Activated naive CD4-positive, alpha-beta T cell treated with anti-CD3 and anti-CD28 coated beads, Interleukin-2, amount 10 ng/mL, durations not matched to agents 7 days and 5 days (primary cell): ENCODE results near the gene SPSB3.

Experiments
- CTCF ChIA-PET: fragments of 350-600 bp; sonication (Branson Sonifier 250); formaldehyde crosslinking; loops from one replicate; lab custom pipeline; 2021; ENCODE audit warnings: antibody characterized with exemption; lab: Charles Lee
- DNase-seq: peaks from one replicate; pipeline ENCODE4 v3.0.0-alpha.2; 2020
- H3K27ac Mint-ChIP-seq: one replicate; pipeline ENCODE4 v1.8.0; 2021; ENCODE audit warnings: mild to moderate bottlenecking, moderate library complexity, mixed read lengths
- H3K27me3 Mint-ChIP-seq: one replicate; pipeline ENCODE4 v1.8.0; 2021; ENCODE audit warnings: mild to moderate bottlenecking, mixed read lengths
- H3K36me3 Mint-ChIP-seq: one replicate; pipeline ENCODE4 v1.8.0; 2021; ENCODE audit warnings: mixed read lengths
- H3K4me1 Mint-ChIP-seq: one replicate; pipeline ENCODE4 v1.8.0; 2021; ENCODE audit warnings: mixed read lengths
- H3K4me3 Mint-ChIP-seq: one replicate; pipeline ENCODE4 v1.8.0; 2021; ENCODE audit warnings: mild to moderate bottlenecking, moderate library complexity, mixed read lengths
- H3K9me3 Mint-ChIP-seq: one replicate; pipeline ENCODE4 v1.8.0; 2021; ENCODE audit warnings: mixed read lengths

Gene SPSB3

DNA sequence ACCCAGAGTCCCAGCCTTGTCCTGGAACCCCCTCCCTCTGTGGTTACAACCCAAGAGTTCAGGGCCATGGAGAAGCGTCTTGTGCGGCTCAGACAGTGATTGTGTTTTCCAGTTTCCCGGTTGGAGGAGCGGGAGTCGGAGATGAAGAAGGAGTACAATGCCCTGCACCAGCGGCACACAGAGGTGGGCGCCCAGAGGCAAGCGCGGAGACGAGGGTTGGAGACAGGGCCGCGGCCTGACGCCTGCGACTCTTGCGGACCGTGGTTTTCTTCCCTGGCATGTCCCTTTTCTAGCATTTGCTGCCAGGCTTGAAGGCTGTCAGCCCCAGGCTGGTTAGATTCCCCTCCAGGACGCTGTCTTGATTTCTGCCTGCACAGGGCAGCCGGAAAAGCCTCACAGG, 53.3 kb downstream of the SPSB3 start:
- Mint-ChIP-seq H3K27ac (no peak overlapping the region), H3K27me3 (no peaks in the 10 kb centered on the region), H3K9me3 (no peaks in the 10 kb centered on the region), H3K36me3 (peaks cover 25% of the 10 kb centered on the region), H3K4me3 (no peak overlapping the region), H3K4me1 (no peaks in the 10 kb centered on the region)
- CTCF ChIA-PET: interaction anchor here (1.3 kb wide), 1 partner anchor 23 kb away, joined by 4 read pairs; the partner anchor contains the start of gene MAPK8IP3
- no peak for DNase-seq

DNA sequence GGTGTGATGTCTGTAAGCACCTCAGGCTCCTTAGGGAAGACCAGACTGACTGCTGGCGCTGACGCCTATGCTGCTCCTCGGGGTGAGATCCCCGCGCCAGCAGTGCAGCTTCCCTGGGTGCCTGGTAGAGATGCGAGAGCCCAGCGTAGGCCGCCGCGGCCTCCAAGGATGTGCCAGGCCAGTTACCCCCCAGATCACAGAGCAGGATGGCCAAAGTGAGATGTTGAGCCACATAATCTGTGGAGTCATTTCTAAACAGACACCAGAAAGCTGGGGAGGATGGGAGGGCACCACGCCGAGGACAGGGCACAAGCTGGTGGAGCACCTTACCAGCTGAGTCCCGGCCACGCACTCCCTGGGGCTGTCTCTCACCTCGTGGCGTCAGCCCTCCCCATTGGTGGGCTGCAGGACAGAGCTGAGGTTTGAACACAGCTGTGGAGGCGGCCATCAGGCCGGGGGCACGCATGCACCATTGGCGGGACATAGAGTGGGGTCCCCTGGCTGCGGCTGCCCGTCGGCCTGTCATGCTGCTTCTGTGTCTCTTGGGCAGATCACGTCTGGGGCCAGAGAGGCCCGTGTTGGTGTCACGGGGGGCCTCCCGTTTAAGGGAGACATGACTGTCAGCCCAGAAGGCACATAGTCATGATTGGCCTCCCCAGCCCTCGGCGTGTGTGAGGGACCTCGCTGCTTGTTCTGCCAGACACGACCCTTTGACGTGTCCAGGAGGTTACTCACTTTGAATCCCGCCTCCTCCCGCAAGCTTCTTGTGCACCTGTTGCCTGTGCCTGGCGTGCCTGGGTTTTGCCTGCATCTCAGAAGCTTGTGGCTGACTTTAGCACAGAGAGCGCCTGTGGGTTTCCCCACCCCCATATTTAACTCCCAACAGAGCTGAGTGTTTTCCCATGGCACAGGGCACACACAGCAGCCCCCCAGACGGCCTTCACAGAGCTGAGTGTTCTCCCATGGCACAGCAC, 54.4 kb downstream of the SPSB3 start:
- CTCF ChIA-PET: no interaction called here
- H3K27ac Mint-ChIP-seq: peak overlapping the region; percentile 4
- H3K4me1 Mint-ChIP-seq: peaks cover 9% of the 10 kb centered on the region
- H3K9me3 Mint-ChIP-seq: no peaks in the 10 kb centered on the region
- H3K27me3 Mint-ChIP-seq: no peaks in the 10 kb centered on the region
- no peak overlapping the region for H3K4me3 Mint-ChIP-seq
- H3K36me3 Mint-ChIP-seq: peaks cover 22% of the 10 kb centered on the region
- DNase-seq: no peak
